AG04450 (cell line): ENCODE measurements around the gene PDE1C. TPM values are rescaled to one million over a fixed set of nuclear protein-coding genes. Genes with fewer than 3 reads are reported as not detected.

Source experiments
- CTCF ChIA-PET: fragments of 300-600, 350-600 bp; formaldehyde crosslinking; extraction: SDS; loops from one replicate; lab custom pipeline; 2022; ENCODE audit warnings: antibody characterized with exemption, inconsistent platforms; lab: Charles Lee
- POLR2A ChIA-PET: fragments of 350-600 bp; formaldehyde crosslinking; extraction: SDS; loops from one replicate; lab custom pipeline; 2021; ENCODE audit warnings: antibody characterized with exemption, inconsistent platforms; lab: Yijun Ruan, JAX
- DNase-seq: peaks from one replicate; pipeline ENCODE4 v3.0.0-alpha.2; 2011; ENCODE audit warnings: low read depth, low spot score
- H3K27ac ChIP-seq: one replicate; pipeline ENCODE4 v1.5.1; 2012; ENCODE audit warnings: low read depth, low read length, control low read depth
- H3K27me3 ChIP-seq: one replicate; pipeline ENCODE4 v1.6.0; 2012; ENCODE audit warnings: low read length; ENCODE audit not compliant: control insufficient read depth, insufficient read depth
- H3K4me3 ChIP-seq: 2 replicates; pipeline ENCODE4 v1.5.1; 2011; ENCODE audit warnings: mild to moderate bottlenecking, low read depth, low read length, control low read depth
- H3K9me3 ChIP-seq: 2 replicates; pipeline ENCODE4 v1.5.1; 2012; ENCODE audit warnings: low read length; ENCODE audit not compliant: control insufficient read depth, insufficient read depth
- CTCF ChIP-seq: IDR thresholded peaks from 2 replicates; pipeline ENCODE4 v1.5.1; 2011; ENCODE audit warnings: low read depth, low read length, control low read depth, inconsistent platforms
- polyA plus RNA-seq: library from polyadenylated mRNA; depleted of rRNA; stranded (reverse); fragments of >200 nt; gene quantifications from 2 replicates; pipeline ENCODE4 v1.2.3, GENCODE V29; 2011

The PDE1C gene
- polyA plus RNA-seq, 1 experiment: 3.8 TPM

- Histone ChIP-seq H3K27me3 (no peaks in the 10 kb centered on the region), H3K9me3 (no peaks in the 10 kb centered on the region; the same call in 1 of the 2 replicates), H3K4me3 (no peak overlapping the region), H3K27ac (no peak overlapping the region)
- CTCF ChIA-PET: no interaction called here
- no peak for TF ChIP-seq CTCF
- DNase-seq: no peak
- POLR2A ChIA-PET: no interaction called here
Observed at GRCh38 chr7:31878875-31879274, 191.3 kb downstream of the PDE1C start.

DNA sequence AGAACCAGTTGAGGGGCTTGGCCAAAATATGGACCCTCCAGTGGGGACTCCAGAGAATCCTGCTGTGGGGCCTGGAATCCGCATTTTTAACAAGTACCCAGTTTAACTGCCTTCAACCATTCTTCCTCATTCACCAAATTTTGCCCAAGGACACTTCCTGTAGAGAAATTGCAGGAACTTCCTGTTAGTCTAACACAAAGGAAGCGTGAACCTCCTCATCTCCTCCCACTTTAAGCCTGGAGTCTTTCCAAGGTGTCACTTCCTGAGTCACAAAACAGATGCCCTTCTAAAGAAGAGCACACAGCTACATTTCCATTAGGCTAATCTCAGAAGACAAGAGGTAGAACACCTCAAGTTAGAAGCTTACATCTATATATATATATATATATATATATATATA lies 194.8 kb downstream of the PDE1C start:
- Histone ChIP-seq H3K27me3 (no peaks in the 10 kb centered on the region), H3K9me3 (no peaks in the 10 kb centered on the region), H3K4me3 (no peak overlapping the region), H3K27ac (no peak overlapping the region)
- DNase-seq: no peak
- TF ChIP-seq CTCF: no peak
- ChIA-PET POLR2A (no interaction called here), CTCF (no interaction called here)

- CTCF ChIA-PET: no interaction called here
- DNase-seq: no peak
- POLR2A ChIA-PET: no interaction called here
Observed at GRCh38 chr7:31874631-31875386, 195.4 kb downstream of the PDE1C start.

GRCh38 chr7:31873816-31874597 lies 196.2 kb downstream of the PDE1C start:
- H3K9me3 ChIP-seq: no peaks in the 10 kb centered on the region
- no peak overlapping the region for H3K4me3 ChIP-seq
- H3K27ac ChIP-seq: no peak overlapping the region
- POLR2A ChIA-PET: no interaction called here
- DNase-seq: no peak
- CTCF ChIA-PET: no interaction called here
- no peaks in the 10 kb centered on the region for H3K27me3 ChIP-seq
- TF ChIP-seq CTCF: no peak

More at GRCh38 chr7:31874631-31875386, 195.4 kb downstream of the PDE1C start:
- no peak overlapping the region for H3K4me3 ChIP-seq
- no peaks in the 10 kb centered on the region for H3K9me3 ChIP-seq
- no peaks in the 10 kb centered on the region for H3K27me3 ChIP-seq
- TF ChIP-seq CTCF: no peak
- no peak overlapping the region for H3K27ac ChIP-seq
